Testis (tissue), 2 donors: Measurements from ENCODE around the gene RSPRY1.

Source experiments
- CTCF ChIP-seq, 3 experiments: fragments of 450-650 bp in 2 of 3; fragments of 200-600 bp in 1 of 3; sonication (generic) in 1 of 3; IDR thresholded peaks; one replicate each; pipeline ENCODE4 v1.5.1; 2016 to 2019; ENCODE audit warnings: antibody characterized with exemption in 3 of 3, mild to moderate bottlenecking in 2 of 3, moderate library complexity in 1 of 3
- POLR2A ChIP-seq: fragments of 450-650 bp; IDR thresholded peaks from one replicate; pipeline ENCODE4 v1.6.1; 2017; ENCODE audit warnings: antibody characterized with exemption, mild to moderate bottlenecking, moderate library complexity

- TF ChIP-seq POLR2A (peak; percentile 65), CTCF (IDR thresholded peaks at IDR 0.05) (no peak)
Measured at GRCh38 chr16:57244767-57245471, 58.8 kb downstream of the RSPRY1 start, which contains the start of gene ARL2BP.
